Neural crest cell (in vitro differentiated cells): ENCODE results near the gene KCNH8. TPM values are rescaled to one million over a fixed set of nuclear protein-coding genes. Genes with fewer than 3 reads are reported as not detected.

Experiments
- DNase-seq: peaks from one replicate; pipeline ENCODE4 v3.0.0; 2021; ENCODE audit warnings: low read depth, mixed read lengths, low spot score
- H3K27ac Mint-ChIP-seq: one replicate; pipeline ENCODE4 v1.8.0; 2021; ENCODE audit warnings: mild to moderate bottlenecking, mixed read lengths; ENCODE audit not compliant: unreplicated experiment
- H3K27me3 Mint-ChIP-seq: 2 replicates; pipeline ENCODE4 v1.8.0; 2021; ENCODE audit warnings: low read depth, mild to moderate bottlenecking, mixed read lengths
- H3K36me3 Mint-ChIP-seq: 2 replicates; pipeline ENCODE4 v1.8.0; 2021; ENCODE audit warnings: low read depth, mild to moderate bottlenecking, mixed read lengths
- H3K4me1 Mint-ChIP-seq: 2 replicates; pipeline ENCODE4 v1.8.0; 2021; ENCODE audit warnings: mixed read lengths
- H3K4me3 Mint-ChIP-seq: one replicate; pipeline ENCODE4 v1.8.0; 2021; ENCODE audit warnings: mild to moderate bottlenecking, mixed read lengths
- H3K9me3 Mint-ChIP-seq: 2 replicates; pipeline ENCODE4 v1.8.0; 2021; ENCODE audit warnings: mixed read lengths
- total RNA-seq: library from RNA; stranded (reverse); gene quantifications from 2 replicates; pipeline ENCODE4 v1.2.1, GENCODE V29; 2021
- TF ChIP-seq, protein P1 (sequence below): fragments of 200-600 bp; sonication (generic); conservative IDR thresholded peaks from 2 replicates; pipeline ENCODE4 v1.5.0; 2021; ENCODE audit warnings: antibody characterized with exemption, mild to moderate bottlenecking

Gene KCNH8
- total RNA-seq, 1 donor from 2014 or later: 3.8 TPM

DNA sequence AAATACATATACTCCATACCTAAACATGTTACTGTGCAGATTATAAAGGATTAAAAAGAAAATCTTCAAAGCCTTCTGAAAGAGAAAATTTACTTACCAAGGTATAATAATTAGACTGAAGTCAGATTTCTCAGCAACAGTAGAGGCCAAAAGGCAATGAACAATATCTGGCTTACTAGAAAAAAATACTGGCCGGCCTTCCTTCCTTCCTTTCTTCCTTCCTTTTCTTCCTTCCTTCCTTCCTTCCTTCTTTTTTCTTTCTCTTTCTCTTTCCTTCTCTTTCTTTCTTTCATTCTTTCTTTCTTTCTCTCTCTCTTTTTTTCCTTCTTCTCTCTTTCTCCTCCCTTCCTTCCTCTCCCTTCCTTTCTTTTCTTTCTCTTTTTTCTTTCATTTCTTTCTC is 209.6 kb downstream of the KCNH8 start:
- peaks cover 3% of the 10 kb centered on the region for H3K36me3 Mint-ChIP-seq
- H3K27ac Mint-ChIP-seq: no peak overlapping the region
- H3K4me3 Mint-ChIP-seq: no peak overlapping the region
- H3K27me3 Mint-ChIP-seq: no peaks in the 10 kb centered on the region
- TF ChIP-seq, protein P1, sequence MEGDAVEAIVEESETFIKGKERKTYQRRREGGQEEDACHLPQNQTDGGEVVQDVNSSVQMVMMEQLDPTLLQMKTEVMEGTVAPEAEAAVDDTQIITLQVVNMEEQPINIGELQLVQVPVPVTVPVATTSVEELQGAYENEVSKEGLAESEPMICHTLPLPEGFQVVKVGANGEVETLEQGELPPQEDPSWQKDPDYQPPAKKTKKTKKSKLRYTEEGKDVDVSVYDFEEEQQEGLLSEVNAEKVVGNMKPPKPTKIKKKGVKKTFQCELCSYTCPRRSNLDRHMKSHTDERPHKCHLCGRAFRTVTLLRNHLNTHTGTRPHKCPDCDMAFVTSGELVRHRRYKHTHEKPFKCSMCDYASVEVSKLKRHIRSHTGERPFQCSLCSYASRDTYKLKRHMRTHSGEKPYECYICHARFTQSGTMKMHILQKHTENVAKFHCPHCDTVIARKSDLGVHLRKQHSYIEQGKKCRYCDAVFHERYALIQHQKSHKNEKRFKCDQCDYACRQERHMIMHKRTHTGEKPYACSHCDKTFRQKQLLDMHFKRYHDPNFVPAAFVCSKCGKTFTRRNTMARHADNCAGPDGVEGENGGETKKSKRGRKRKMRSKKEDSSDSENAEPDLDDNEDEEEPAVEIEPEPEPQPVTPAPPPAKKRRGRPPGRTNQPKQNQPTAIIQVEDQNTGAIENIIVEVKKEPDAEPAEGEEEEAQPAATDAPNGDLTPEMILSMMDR: no peak
- no peak for DNase-seq
- peaks cover 2% of the 10 kb centered on the region for H3K9me3 Mint-ChIP-seq
- no peaks in the 10 kb centered on the region for H3K4me1 Mint-ChIP-seq

DNA sequence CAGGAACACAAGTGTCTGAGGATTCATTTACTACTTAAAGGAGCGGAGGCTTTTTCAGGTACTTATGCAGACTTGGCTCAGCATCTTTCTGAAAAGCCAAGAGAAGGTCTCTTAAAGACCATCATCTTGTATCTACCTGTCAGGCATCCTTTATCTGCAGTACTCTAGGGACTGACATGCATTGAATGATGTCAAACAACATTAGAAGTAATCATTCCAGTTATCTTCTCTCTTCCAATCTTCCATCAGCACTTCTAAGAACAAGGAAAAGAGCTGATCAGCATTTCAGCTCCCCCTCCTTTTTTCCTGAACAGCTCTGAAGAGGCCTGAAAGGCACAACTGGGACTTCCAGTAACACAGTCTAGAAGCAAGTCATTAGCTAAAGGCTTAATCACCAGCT is 214.8 kb downstream of the KCNH8 start:
- H3K27ac Mint-ChIP-seq: no peak overlapping the region
- no peak overlapping the region for H3K4me3 Mint-ChIP-seq
- peaks cover 3% of the 10 kb centered on the region for H3K4me1 Mint-ChIP-seq
- TF ChIP-seq, protein P1: no peak
- H3K27me3 Mint-ChIP-seq: no peaks in the 10 kb centered on the region
- no peaks in the 10 kb centered on the region for H3K36me3 Mint-ChIP-seq
- H3K9me3 Mint-ChIP-seq: no peaks in the 10 kb centered on the region
- no peak for DNase-seq

DNA sequence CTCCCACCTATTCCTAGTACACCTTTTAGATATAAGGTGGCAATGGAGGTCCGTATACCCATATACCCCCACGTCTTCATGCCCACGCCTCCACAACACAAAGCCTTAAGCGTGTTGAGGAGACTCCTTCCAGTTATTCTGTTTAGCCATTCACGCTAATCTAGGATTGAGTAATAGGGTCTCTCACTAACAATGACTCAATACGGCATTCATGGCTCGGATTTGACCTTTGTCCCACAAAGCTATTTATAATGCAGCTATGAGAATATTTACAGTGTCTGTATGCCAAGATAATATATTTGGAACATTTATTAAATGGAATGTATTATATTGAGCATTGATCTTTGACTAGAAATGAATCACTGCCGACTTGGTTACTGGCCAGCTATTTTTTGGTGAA is 215.8 kb downstream of the KCNH8 start:
- no peak overlapping the region for H3K27ac Mint-ChIP-seq
- no peaks in the 10 kb centered on the region for H3K9me3 Mint-ChIP-seq
- H3K4me1 Mint-ChIP-seq: peaks cover 3% of the 10 kb centered on the region
- DNase-seq: no peak
- TF ChIP-seq, protein P1: no peak
- H3K27me3 Mint-ChIP-seq: no peaks in the 10 kb centered on the region
- H3K4me3 Mint-ChIP-seq: no peak overlapping the region
- no peaks in the 10 kb centered on the region for H3K36me3 Mint-ChIP-seq

DNA sequence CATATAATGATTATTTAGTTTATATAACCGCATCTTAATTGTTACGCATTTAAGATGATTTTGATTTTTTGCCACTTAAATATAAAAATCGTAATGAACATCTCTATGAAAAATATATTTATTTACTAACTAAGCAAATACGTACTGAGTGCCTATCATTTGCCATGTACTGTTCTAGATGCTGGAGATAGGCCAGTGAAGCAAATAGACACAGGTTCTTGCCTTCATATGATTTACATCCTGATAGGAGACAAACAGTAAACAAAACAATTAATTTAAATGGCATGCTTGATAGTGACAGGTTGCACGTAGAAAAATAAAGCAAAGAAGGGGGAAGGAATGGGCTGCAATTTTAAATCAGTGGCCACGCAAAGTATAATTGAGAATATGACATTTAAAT is 217.2 kb downstream of the KCNH8 start:
- Mint-ChIP-seq H3K36me3 (no peaks in the 10 kb centered on the region), H3K4me3 (no peak overlapping the region), H3K27me3 (no peaks in the 10 kb centered on the region), H3K27ac (no peak overlapping the region), H3K4me1 (peaks cover 3% of the 10 kb centered on the region), H3K9me3 (no peaks in the 10 kb centered on the region)
- TF ChIP-seq, protein P1: no peak
- DNase-seq: no peak

DNA sequence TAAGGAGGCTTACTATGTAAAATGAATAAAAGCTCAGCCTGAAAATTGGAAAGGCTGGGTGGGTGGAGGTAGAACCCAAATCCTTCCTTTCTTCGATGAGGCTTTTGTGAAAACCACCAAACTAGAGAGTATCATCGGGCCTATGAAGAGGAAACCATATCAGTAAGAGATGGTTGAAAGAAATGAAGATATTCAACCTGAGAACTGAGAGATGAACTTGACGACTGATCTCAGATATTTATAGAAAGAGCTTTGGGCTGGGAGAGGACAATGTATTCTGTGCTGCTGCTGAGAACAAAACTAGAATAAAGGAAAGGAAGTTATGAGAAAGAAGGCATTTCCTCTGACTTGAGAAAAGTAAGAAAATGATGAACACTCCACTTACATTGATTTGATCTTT is 236.6 kb downstream of the KCNH8 start:
- no peak overlapping the region for H3K4me3 Mint-ChIP-seq
- no peak for DNase-seq
- TF ChIP-seq, protein P1: no peak
- H3K27ac Mint-ChIP-seq: no peak overlapping the region
- H3K27me3 Mint-ChIP-seq: no peaks in the 10 kb centered on the region
- H3K36me3 Mint-ChIP-seq: no peaks in the 10 kb centered on the region
- peaks cover 2% of the 10 kb centered on the region for H3K9me3 Mint-ChIP-seq
- no peaks in the 10 kb centered on the region for H3K4me1 Mint-ChIP-seq

DNA sequence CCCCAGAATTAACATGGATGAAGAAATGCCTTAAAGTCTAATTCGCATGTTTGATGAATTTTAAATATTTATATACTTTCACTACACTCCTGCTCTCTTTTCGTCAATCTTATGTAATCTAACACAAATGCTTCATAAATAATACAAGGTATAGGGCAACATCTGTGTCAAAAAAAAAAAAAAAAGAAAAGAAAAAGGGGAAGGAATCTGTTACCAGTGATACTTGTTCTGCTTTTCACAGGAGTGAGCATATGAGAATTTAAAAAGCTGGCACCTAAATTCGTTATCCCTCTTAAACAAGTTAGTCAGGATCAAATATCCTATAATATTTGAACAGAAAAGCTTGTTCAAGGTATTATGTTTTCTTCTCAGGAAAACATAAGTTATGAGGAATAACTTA is 243.8 kb downstream of the KCNH8 start:
- Mint-ChIP-seq H3K27ac (no peak overlapping the region), H3K9me3 (no peaks in the 10 kb centered on the region), H3K36me3 (no peaks in the 10 kb centered on the region), H3K27me3 (no peaks in the 10 kb centered on the region), H3K4me1 (no peaks in the 10 kb centered on the region), H3K4me3 (no peak overlapping the region)
- TF ChIP-seq, protein P1: no peak
- DNase-seq: no peak
